Endothelial cell of hepatic sinusoid (primary cell): ENCODE measurements around the gene AKAIN1.

Source experiments
- in situ Hi-C: cut with HindIII; loops from 2 replicates; pipeline ENCODE4 v1.10.0; 2017; ENCODE audit warnings: low sequenced_read_pairs

AKAIN1 gene

GRCh38 chr18:5164903-5165302, 32.2 kb downstream of the AKAIN1 start:
- in situ Hi-C loops: no loop called here

- in situ Hi-C loops: no loop called here
Measured at GRCh38 chr18:5162111-5162510, 34.9 kb downstream of the AKAIN1 start.

- in situ Hi-C loops: no loop called here
Measured at GRCh38 chr18:5159080-5159479, 38.0 kb downstream of the AKAIN1 start.

GRCh38 chr18:5158587-5158986, 38.5 kb downstream of the AKAIN1 start:
- in situ Hi-C loops: no loop called here

- in situ Hi-C loops: no loop called here
Measured at GRCh38 chr18:5158172-5158571, 38.9 kb downstream of the AKAIN1 start.

- in situ Hi-C loops: no loop called here
Measured at GRCh38 chr18:5155907-5156287, 41.2 kb downstream of the AKAIN1 start.

- in situ Hi-C loops: no loop called here
Measured at GRCh38 chr18:5155218-5155906, 41.7 kb downstream of the AKAIN1 start.

GRCh38 chr18:5152343-5153020, 44.6 kb downstream of the AKAIN1 start:
- in situ Hi-C loops: no loop called here

GRCh38 chr18:5150894-5151293, 46.2 kb downstream of the AKAIN1 start:
- in situ Hi-C loops: no loop called here

- in situ Hi-C loops: no loop called here
Measured at GRCh38 chr18:5146093-5146492, 51.0 kb downstream of the AKAIN1 start.

- in situ Hi-C loops: no loop called here
Measured at GRCh38 chr18:5145168-5145825, 51.8 kb downstream of the AKAIN1 start.

- in situ Hi-C loops: no loop called here
Measured at GRCh38 chr18:5144629-5145028, 52.4 kb downstream of the AKAIN1 start.

GRCh38 chr18:5142859-5143258, 54.2 kb downstream of the AKAIN1 start:
- in situ Hi-C loops: no loop called here

GRCh38 chr18:5142131-5142530, 54.9 kb downstream of the AKAIN1 start:
- in situ Hi-C loops: no loop called here

- in situ Hi-C loops: no loop called here
Measured at GRCh38 chr18:5137261-5137660, 59.8 kb downstream of the AKAIN1 start.

- in situ Hi-C loops: no loop called here
Measured at GRCh38 chr18:5132987-5133386, 64.1 kb downstream of the AKAIN1 start.

- in situ Hi-C loops: no loop called here
Measured at GRCh38 chr18:5122272-5122671, 74.8 kb downstream of the AKAIN1 start.

- in situ Hi-C loops: no loop called here
Measured at GRCh38 chr18:5110266-5110665, 86.8 kb downstream of the AKAIN1 start.

- in situ Hi-C loops: no loop called here
Measured at GRCh38 chr18:5107988-5108387, 89.1 kb downstream of the AKAIN1 start.

GRCh38 chr18:5106730-5107129, 90.3 kb downstream of the AKAIN1 start:
- in situ Hi-C loops: no loop called here

- in situ Hi-C loops: no loop called here
Measured at GRCh38 chr18:5104246-5104645, 92.8 kb downstream of the AKAIN1 start.

GRCh38 chr18:5103693-5104092, 93.4 kb downstream of the AKAIN1 start:
- in situ Hi-C loops: no loop called here
